Lung (tissue), 12 donors: ENCODE data around the gene PYCR2. TPM values are rescaled to one million over a fixed set of nuclear protein-coding genes. Genes with fewer than 3 reads are reported as not detected.
A peak's percentile ranks its signal among the peaks of the same experiment; 100 is the strongest.

Experiments
- ATAC-seq: fragments of 200-7000 bp; cut with Tn5 transposase; one replicate; pipeline ENCODE4 v1.9.1; 2020; ENCODE audit warnings: moderate number of reproducible peaks; ENCODE audit not compliant: insufficient read depth, low FRiP score
- DNase-seq, 3 donors: peaks; one replicate each; pipeline ENCODE4 v3.0.0-alpha.2; 2013 to 2017
- H3K27ac ChIP-seq, 2 donors: one replicate each; pipeline ENCODE4 v1.5.1; 2013; ENCODE audit warnings: mild to moderate bottlenecking in 2 of 2, moderate library complexity in 2 of 2, control low read depth in 1 of 2, inconsistent platforms in 1 of 2, low read depth in 1 of 2, low read length in 1 of 2
- H3K27me3 ChIP-seq, 3 donors: one replicate each; pipeline ENCODE4 v1.5.1; 2013; ENCODE audit warnings: low read length in 2 of 3; ENCODE audit not compliant: control insufficient read depth in 3 of 3, insufficient read depth in 3 of 3
- H3K36me3 ChIP-seq, 4 donors: one replicate each; pipeline ENCODE4 v1.5.1; 2013; ENCODE audit warnings: low read length in 4 of 4, mild to moderate bottlenecking in 1 of 4, moderate library complexity in 1 of 4; ENCODE audit not compliant: control insufficient read depth in 4 of 4, insufficient read depth in 4 of 4
- H3K4me1 ChIP-seq, 5 donors: one replicate each; pipeline ENCODE4 v1.5.1; 2013; ENCODE audit warnings: low read length in 5 of 5, mild to moderate bottlenecking in 2 of 5, moderate library complexity in 1 of 5; ENCODE audit not compliant: control insufficient read depth in 5 of 5, insufficient read depth in 5 of 5
- H3K4me3 ChIP-seq: one replicate; pipeline ENCODE4 v1.5.1; 2013; ENCODE audit warnings: mild to moderate bottlenecking, control low read depth, moderate library complexity
- H3K9ac ChIP-seq, 2 donors: one replicate each; pipeline ENCODE4 v1.5.1; 2013; ENCODE audit warnings: low read length in 2 of 2, control low read depth in 1 of 2; ENCODE audit not compliant: insufficient read depth in 1 of 2
- H3K9me3 ChIP-seq, 4 donors: one replicate each; pipeline ENCODE4 v1.5.1; 2013; ENCODE audit warnings: low read length in 3 of 4, mild to moderate bottlenecking in 1 of 4, moderate library complexity in 1 of 4; ENCODE audit not compliant: control insufficient read depth in 4 of 4, insufficient read depth in 3 of 4
- WGBS, 2 donors: extraction: QIAGEN DNeasy Blood & Tissue Kit; methylation state at CpG; one replicate each; pipeline ENCODE4 v1.1.7; 2013; 5-methylcytosine and 5-hydroxymethylcytosine counted together
- polyA plus RNA-seq, 2 donors: library from polyadenylated mRNA; stranded (reverse); fragments of 200-250 nt; gene quantifications; one replicate each; pipeline ENCODE4 v1.2.1, GENCODE V29; 2013
- total RNA-seq, 2 donors: library from RNA; depleted of rRNA in 1 of 2; stranded (reverse); fragments of >200 nt in 1 of 2; gene quantifications; one replicate each; pipeline ENCODE4 v1.2.1, GENCODE V29; 2014 to 2021
- TF ChIP-seq, protein P1 (sequence below): IDR thresholded peaks from 2 replicates; pipeline ENCODE4 v1.5.1; 2012; ENCODE audit warnings: mild to moderate bottlenecking; ENCODE audit errors: control extremely low read depth, extremely low read depth
- donor health status: control.
- donor health status: control.
- donor health status: Bipolar disorder and iron deficiency.
- donor health status: healthy.
- donor health status: DM: yes; HTN: yes; CAD: no.

The PYCR2 gene
- total and polyA plus RNA-seq, 4 donors = 32.6 to 105 (median 84.8) TPM

DNA sequence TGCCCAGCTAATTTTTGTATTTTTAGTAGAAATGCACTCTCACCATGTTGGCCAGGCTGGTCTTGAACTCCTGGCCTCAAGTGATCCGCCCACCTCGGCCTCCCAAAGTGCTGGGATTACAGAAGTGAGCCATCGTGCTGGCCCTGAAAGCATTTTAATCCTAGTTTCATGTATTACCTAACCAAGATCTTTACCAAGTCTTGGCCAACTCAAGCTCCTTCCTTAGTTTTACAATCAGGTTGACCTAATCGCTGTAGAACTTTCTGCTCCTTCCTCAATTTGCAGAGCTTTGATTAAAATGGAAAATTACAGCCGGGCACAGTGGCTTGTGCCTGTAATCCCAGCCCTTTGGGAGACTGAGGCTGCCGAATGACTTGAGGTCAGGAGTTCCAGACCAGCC lies 38.7 kb downstream of the PYCR2 start:
- TF ChIP-seq, protein P1, sequence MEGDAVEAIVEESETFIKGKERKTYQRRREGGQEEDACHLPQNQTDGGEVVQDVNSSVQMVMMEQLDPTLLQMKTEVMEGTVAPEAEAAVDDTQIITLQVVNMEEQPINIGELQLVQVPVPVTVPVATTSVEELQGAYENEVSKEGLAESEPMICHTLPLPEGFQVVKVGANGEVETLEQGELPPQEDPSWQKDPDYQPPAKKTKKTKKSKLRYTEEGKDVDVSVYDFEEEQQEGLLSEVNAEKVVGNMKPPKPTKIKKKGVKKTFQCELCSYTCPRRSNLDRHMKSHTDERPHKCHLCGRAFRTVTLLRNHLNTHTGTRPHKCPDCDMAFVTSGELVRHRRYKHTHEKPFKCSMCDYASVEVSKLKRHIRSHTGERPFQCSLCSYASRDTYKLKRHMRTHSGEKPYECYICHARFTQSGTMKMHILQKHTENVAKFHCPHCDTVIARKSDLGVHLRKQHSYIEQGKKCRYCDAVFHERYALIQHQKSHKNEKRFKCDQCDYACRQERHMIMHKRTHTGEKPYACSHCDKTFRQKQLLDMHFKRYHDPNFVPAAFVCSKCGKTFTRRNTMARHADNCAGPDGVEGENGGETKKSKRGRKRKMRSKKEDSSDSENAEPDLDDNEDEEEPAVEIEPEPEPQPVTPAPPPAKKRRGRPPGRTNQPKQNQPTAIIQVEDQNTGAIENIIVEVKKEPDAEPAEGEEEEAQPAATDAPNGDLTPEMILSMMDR = no peak
- DNase-seq (no peak), ATAC-seq (no peak)
- 56 to 81% methylated on average over 6 of the region's 6 CpGs for WGBS, 2 donors
- Histone ChIP-seq H3K9ac (no peak overlapping the region), H3K4me3 (no peak overlapping the region), H3K4me1 (peaks cover 3 to 38% (median 19%) of the 10 kb centered on the region in 5 donors), H3K9me3 (no peaks in the 10 kb centered on the region), H3K27ac (no peak overlapping the region), H3K36me3 (no peaks in the 10 kb centered on the region), H3K27me3 (no peaks in the 10 kb centered on the region)

- WGBS, 2 donors = 80 to 85% methylated on average over 10 to 11 of the region's 11 CpGs
- Histone ChIP-seq H3K9me3 (no peaks in the 10 kb centered on the region), H3K4me1 (peaks cover 13 to 38% (median 19%) of the 10 kb centered on the region in 5 donors), H3K4me3 (no peak overlapping the region), H3K27me3 (no peaks in the 10 kb centered on the region), H3K9ac (no peak overlapping the region), H3K36me3 (no peaks in the 10 kb centered on the region), H3K27ac (no peak overlapping the region)
- ATAC-seq (no peak), DNase-seq (no peak)
- TF ChIP-seq, protein P1 = no peak
Measured at GRCh38 chr1:225883616-225884265, 40.3 kb downstream of the PYCR2 start.

- peak overlapping the region; percentile 79 to 97 for H3K27ac ChIP-seq
- no peaks in the 10 kb centered on the region for H3K27me3 ChIP-seq
- peak overlapping the region; percentile 47 to 77 for H3K9ac ChIP-seq
- no peaks in the 10 kb centered on the region for H3K9me3 ChIP-seq
- TF ChIP-seq, protein P1 = no peak
- 5 to 6% methylated on average over 63 of the region's 63 CpGs for WGBS, 2 donors
- DNase-seq = peak; percentile 60 to 65 (median 64)
- peak overlapping the region; percentile 96 for H3K4me3 ChIP-seq
- peak; percentile 45 for ATAC-seq
- H3K36me3 ChIP-seq = peaks cover 0 to 6% (median 2%) of the 10 kb centered on the region in 4 donors
- peaks cover 20 to 38% (median 25%) of the 10 kb centered on the region in 5 donors for H3K4me1 ChIP-seq
Measured at GRCh38 chr1:225882694-225883615, 41.1 kb downstream of the PYCR2 start.
